ENCODE measurements around the gene CFAP61. TPM values are rescaled to one million over a fixed set of nuclear protein-coding genes. Genes with fewer than 3 reads are reported as not detected.

CFAP61 gene
- total RNA-seq, 6 experiments from 2014 or later = 0.26 TPM; not detected in 5

DNA sequence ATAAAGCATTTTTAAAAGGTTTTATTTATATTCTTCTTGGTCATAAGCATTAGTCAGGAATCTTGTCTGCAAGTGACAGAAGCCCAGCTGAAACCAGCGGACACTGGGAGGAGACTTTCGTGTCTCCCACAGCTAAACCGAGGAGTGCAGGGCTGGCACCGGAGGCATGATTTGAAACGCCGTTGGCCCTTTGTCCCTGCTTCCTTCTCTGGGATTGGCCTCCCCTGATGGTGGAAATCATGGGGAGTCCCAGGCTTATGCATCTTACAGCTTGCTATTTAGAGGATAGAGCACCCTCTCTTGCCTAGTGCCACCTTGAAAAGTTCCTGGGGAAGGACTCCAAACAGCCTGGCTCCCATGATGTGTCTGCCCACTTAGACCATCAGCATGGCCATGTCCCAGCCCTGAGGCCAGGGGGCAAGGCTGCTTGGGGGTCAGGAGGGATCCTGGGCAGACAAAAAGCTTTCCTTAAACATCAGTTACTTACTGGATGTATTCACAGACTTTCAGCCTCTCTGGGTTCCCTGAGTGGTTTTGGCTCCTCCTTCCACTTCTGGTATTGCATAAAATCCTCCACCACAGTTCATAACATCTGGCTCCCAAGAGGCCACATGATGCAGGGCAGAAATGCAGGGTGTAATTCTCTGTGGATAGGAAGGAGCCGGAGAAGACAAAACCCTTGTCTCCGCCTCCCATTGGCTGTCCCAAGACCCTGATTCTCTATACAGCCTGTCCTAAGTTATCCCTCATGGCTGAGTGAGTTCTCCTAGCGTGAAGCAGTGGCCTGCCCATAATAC is 266.2 kb downstream of the CFAP61 start:
- no peak for DNase-seq
- TF ChIP-seq, protein P1, sequence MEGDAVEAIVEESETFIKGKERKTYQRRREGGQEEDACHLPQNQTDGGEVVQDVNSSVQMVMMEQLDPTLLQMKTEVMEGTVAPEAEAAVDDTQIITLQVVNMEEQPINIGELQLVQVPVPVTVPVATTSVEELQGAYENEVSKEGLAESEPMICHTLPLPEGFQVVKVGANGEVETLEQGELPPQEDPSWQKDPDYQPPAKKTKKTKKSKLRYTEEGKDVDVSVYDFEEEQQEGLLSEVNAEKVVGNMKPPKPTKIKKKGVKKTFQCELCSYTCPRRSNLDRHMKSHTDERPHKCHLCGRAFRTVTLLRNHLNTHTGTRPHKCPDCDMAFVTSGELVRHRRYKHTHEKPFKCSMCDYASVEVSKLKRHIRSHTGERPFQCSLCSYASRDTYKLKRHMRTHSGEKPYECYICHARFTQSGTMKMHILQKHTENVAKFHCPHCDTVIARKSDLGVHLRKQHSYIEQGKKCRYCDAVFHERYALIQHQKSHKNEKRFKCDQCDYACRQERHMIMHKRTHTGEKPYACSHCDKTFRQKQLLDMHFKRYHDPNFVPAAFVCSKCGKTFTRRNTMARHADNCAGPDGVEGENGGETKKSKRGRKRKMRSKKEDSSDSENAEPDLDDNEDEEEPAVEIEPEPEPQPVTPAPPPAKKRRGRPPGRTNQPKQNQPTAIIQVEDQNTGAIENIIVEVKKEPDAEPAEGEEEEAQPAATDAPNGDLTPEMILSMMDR (IDR thresholded peaks at IDR 0.05) = no peak
- Mint-ChIP-seq H3K36me3 (ENCODE audit: low read depth) (no peaks in the 10 kb centered on the region), H3K27ac (no peak overlapping the region), H3K9me3 (peaks cover 5% of the 10 kb centered on the region; the same call in 1 of the 2 replicates), H3K27me3 (ENCODE audit: insufficient read depth) (peaks cover 2% of the 10 kb centered on the region), H3K4me1 (ENCODE audit: low read depth) (no peaks in the 10 kb centered on the region), H3K4me3 (no peak overlapping the region)

DNA sequence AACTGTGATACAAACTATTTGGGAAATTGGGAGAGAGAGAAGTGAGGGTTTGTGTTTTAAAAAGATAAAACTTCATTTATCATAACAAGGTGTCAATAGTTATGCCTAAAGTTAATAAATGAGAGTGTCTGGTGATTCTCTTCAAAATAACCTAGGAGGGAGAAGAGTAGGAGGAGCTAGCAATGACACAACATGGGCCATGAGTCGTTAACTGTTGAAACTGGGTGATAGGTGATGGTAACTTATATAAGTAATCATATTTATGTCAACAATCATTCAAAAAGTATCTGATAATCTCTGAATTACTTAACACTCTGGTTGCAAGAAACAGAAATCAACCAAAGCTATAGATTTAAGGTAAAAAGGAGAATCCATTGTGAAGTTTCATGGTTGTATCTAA is 268.8 kb downstream of the CFAP61 start:
- peaks cover 5% of the 10 kb centered on the region; the same call in 1 of the 2 replicates for H3K9me3 Mint-ChIP-seq
- peaks cover 2% of the 10 kb centered on the region for H3K27me3 Mint-ChIP-seq (ENCODE audit: insufficient read depth)
- H3K36me3 Mint-ChIP-seq (ENCODE audit: low read depth) = no peaks in the 10 kb centered on the region
- no peaks in the 10 kb centered on the region for H3K4me1 Mint-ChIP-seq (ENCODE audit: low read depth)
- no peak overlapping the region for H3K4me3 Mint-ChIP-seq
- TF ChIP-seq, protein P1 (IDR thresholded peaks at IDR 0.05) = no peak
- H3K27ac Mint-ChIP-seq = no peak overlapping the region
- DNase-seq = no peak

DNA sequence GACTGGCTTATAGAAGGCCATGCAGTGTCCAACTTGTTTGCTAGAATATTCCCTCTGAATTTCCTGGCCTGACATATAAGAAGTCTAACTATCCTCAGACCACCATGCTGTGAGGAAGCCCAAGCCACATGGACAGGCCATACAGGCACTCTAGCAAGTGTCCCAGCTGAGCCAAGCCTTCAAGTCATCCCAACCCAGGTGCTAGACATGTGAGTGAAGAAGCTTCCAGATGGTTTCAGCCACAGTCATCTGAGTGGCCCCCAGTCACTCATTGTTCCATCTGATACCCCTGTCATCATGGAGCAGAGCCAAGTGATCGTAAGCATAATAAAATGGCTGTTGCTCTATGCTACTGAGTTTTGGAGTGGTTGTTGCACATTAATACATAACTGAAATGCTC is 269.6 kb downstream of the CFAP61 start:
- Mint-ChIP-seq H3K27me3 (ENCODE audit: insufficient read depth) (peaks cover 2% of the 10 kb centered on the region), H3K4me3 (no peak overlapping the region)
- TF ChIP-seq, protein P1 (IDR thresholded peaks at IDR 0.05) = no peak

DNA sequence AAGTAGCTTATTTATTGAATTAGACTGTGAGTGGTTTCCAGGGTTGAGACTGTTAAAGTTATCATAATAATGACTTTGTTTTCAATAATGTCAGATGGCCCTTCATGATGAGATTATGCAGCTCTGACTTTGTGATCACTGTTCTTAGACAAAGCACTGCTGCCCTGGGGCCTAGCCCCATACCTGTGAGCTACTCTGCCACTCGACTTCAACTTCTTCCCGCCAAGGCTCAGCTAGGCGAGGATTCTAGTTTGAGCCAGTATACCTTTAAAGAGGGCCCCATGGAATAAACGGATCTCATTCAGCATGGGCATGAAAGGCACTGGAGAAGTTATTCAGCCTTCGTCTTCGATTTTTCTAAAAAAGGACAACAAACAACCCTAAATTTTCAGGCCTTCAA is 270.6 kb downstream of the CFAP61 start:
- peaks cover 4% of the 10 kb centered on the region for H3K27me3 Mint-ChIP-seq (ENCODE audit: insufficient read depth)
- no peak overlapping the region for H3K4me3 Mint-ChIP-seq
- H3K36me3 Mint-ChIP-seq (ENCODE audit: low read depth) = no peaks in the 10 kb centered on the region
- no peak for DNase-seq
- peaks cover 6% of the 10 kb centered on the region; the same call in 1 of the 2 replicates for H3K4me1 Mint-ChIP-seq (ENCODE audit: low read depth)
- TF ChIP-seq, protein P1 (IDR thresholded peaks at IDR 0.05) = no peak
- peaks cover 5% of the 10 kb centered on the region; the same call in 1 of the 2 replicates for H3K9me3 Mint-ChIP-seq
- no peak overlapping the region for H3K27ac Mint-ChIP-seq

More for the DNA sequence above, 269.6 kb downstream of the CFAP61 start:
- H3K4me1 Mint-ChIP-seq (ENCODE audit: low read depth) = no peaks in the 10 kb centered on the region
- no peak overlapping the region for H3K27ac Mint-ChIP-seq
- DNase-seq = no peak
- no peaks in the 10 kb centered on the region for H3K36me3 Mint-ChIP-seq (ENCODE audit: low read depth)
- peaks cover 5% of the 10 kb centered on the region; the same call in 1 of the 2 replicates for H3K9me3 Mint-ChIP-seq

DNA sequence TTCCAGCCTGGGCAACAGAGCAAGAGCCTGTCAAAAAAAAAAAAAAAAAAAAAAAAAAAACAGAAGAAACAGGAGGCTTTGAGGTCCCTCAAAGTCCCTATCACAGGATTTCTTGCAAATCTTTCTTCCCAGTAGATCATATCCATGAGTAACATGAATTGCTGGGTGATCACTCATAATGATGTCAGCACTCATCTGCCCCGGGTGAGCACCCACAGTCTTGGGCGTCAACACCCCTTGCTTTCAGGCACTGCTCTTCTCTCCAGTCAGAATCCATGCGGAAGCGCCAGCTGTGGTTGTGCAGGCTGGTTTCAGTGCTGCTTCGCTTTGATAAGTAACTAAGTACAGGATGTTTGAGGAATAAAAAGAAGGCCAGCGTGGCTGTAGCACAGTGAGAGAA is 275.4 kb downstream of the CFAP61 start:
- no peak for DNase-seq
- Mint-ChIP-seq H3K27ac (no peak overlapping the region), H3K9me3 (no peaks in the 10 kb centered on the region; the same call in 1 of the 2 replicates), H3K36me3 (ENCODE audit: low read depth) (no peaks in the 10 kb centered on the region), H3K4me1 (ENCODE audit: low read depth) (peaks cover 9% of the 10 kb centered on the region; the same call in 1 of the 2 replicates), H3K4me3 (no peak overlapping the region), H3K27me3 (ENCODE audit: insufficient read depth) (peaks cover 4% of the 10 kb centered on the region)
- TF ChIP-seq, protein P1 (IDR thresholded peaks at IDR 0.05) = no peak

All from HFFc6 (cell line).